GM12873 (cell line): ENCODE measurements around the gene DHX34.
A peak's percentile ranks its signal among the peaks of the same experiment; 100 is the strongest.

ENCODE experiments used
- CTCF ChIP-seq: IDR thresholded peaks from 2 replicates; pipeline ENCODE4 v1.5.1; 2012; ENCODE audit warnings: low read depth, mild to moderate bottlenecking, moderate library complexity, low read length, control low read depth; ENCODE audit not compliant: insufficient read depth; ENCODE audit errors: missing control alignments

Gene DHX34

GRCh38 chr19:47421844-47422395 is 72.8 kb downstream of the DHX34 start:
- TF ChIP-seq CTCF: no peak

GRCh38 chr19:47422417-47423163 is 73.5 kb downstream of the DHX34 start:
- no peak for TF ChIP-seq CTCF

GRCh38 chr19:47423203-47423882 is 74.2 kb downstream of the DHX34 start:
- no peak for TF ChIP-seq CTCF

GRCh38 chr19:47427241-47428176 is 78.4 kb downstream of the DHX34 start:
- peak; percentile 98 for TF ChIP-seq CTCF

- no peak for TF ChIP-seq CTCF
Observed at GRCh38 chr19:47428177-47428894, 79.2 kb downstream of the DHX34 start.

GRCh38 chr19:47429140-47429793 is 80.2 kb downstream of the DHX34 start:
- no peak for TF ChIP-seq CTCF
